ENCODE data around the gene GALNT3. TPM values are rescaled to one million over a fixed set of nuclear protein-coding genes. Genes with fewer than 3 reads are reported as not detected.

Gene GALNT3
- total RNA-seq, 1 experiment from 2014 or later: 89.9 TPM

- no peak for DNase-seq (ENCODE audit: low read depth, low spot score)
- in situ Hi-C loops (cut with HindIII; ENCODE audit: low pct_unique_long_range_greater_than_20kb, low sequenced_read_pairs): no loop called here
Observed at GRCh38 chr2:165697748-165698443, 96.2 kb downstream of the GALNT3 start.

Other genes with a start within 250 kb of the GALNT3 start
- gene TTC21B, start 159.5 kb upstream of the GALNT3 start, total RNA-seq (2014; rRNA removed; shearing (Covaris generic)): 49.8 and 53.5 TPM in 2 replicates